ENCODE data around the gene TMEM63B. TPM values are rescaled to one million over a fixed set of nuclear protein-coding genes. Genes with fewer than 3 reads are reported as not detected.
A peak's percentile ranks its signal among the peaks of the same experiment; 100 is the strongest.

TMEM63B gene
- 10 to 100 TPM; 27.2 to 71.9 (median 43.7) TPM for total RNA-seq

DNA sequence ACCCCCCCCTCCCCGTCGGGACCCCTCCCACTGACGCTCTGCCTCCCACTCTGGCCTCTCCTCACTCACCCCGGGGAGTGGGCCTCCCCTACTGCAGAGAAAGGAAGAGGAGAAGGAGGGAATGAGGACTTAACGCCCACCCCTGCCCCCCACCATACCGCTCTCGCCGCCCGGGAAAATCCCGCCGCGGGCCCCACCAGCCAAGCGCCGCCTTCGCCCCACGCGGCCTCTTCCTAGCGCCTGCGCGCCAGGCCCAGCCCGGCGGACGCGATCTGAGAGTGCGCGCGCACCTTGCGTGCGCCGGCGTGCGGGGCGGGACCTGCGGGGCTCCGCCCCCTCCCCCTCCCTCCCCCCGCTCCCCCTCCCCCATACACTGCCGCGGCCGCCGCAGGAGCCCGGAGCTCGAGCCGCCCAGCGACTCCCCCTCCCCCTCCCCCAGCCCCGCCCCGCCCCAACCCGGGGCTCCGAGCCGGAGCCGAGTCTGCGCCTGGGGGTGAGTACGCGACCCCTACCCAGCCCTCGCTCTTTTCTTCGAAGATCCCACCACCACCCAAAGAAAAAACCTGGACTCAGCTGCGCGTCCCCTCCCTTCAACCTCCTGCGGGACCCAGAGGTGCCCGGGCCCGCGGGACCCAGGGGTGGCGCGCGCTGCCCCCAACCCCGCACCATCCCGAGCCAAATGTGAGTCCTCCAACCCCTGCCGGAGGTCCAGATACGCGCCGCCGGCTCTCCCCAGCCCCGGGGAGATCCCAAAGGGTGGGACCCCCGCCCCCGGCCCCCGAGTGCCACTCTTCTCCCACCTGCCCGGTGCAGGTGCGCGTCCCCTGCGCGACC lies at the start of gene TMEM63B, which contains the start of gene MRPL14:
TMEM63B (plus strand) TSS at position 369 of the 834 bp plus-strand sequence. CDS start 7,031 bp downstream, outside the sequence.
MRPL14 (minus strand) TSS at position 267 of the 834 bp plus-strand sequence. CDS start 10,841 bp downstream, outside the sequence.
- TF ChIP-seq POLR2A (IDR thresholded peaks at IDR 0.05), result peak; percentile 91 to 93
- TF ChIP-seq, protein P1, sequence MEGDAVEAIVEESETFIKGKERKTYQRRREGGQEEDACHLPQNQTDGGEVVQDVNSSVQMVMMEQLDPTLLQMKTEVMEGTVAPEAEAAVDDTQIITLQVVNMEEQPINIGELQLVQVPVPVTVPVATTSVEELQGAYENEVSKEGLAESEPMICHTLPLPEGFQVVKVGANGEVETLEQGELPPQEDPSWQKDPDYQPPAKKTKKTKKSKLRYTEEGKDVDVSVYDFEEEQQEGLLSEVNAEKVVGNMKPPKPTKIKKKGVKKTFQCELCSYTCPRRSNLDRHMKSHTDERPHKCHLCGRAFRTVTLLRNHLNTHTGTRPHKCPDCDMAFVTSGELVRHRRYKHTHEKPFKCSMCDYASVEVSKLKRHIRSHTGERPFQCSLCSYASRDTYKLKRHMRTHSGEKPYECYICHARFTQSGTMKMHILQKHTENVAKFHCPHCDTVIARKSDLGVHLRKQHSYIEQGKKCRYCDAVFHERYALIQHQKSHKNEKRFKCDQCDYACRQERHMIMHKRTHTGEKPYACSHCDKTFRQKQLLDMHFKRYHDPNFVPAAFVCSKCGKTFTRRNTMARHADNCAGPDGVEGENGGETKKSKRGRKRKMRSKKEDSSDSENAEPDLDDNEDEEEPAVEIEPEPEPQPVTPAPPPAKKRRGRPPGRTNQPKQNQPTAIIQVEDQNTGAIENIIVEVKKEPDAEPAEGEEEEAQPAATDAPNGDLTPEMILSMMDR (IDR thresholded peaks at IDR 0.05 in 4 of 5, conservative IDR thresholded peaks at IDR 0.05 in 1 of 5), result no peak
- Histone ChIP-seq H3K4me1 (peaks cover 52 to 59% of the 10 kb centered on the region in 2 donors), H3K4me3 (peak within 1 kb of the TSS; percentile 78 to 99 (median 94)), H3K36me3 (no peaks in the 10 kb centered on the region), H3K9me3 (no peaks in the 10 kb centered on the region), H3K27ac (peak within 1 kb of the TSS; percentile 97 to 100 (median 99)), H3K27me3 (no peaks in the 10 kb centered on the region)
- intact Hi-C loops (cut with DNase I; ENCODE audit: low total_unique reads) (loop anchor here (1.0 to 5.0 kb wide), 3 partner anchors 17 to 120 kb away; partner anchors contain the start of gene HSP90AB1), in situ Hi-C loops (cut with MboI; ENCODE audit: low sequenced_read_pairs in 4 of 4) (no loop called here)
- ATAC-seq, result peak; percentile 68 to 78
- DNase-seq, result peak; percentile 71 to 84

DNA sequence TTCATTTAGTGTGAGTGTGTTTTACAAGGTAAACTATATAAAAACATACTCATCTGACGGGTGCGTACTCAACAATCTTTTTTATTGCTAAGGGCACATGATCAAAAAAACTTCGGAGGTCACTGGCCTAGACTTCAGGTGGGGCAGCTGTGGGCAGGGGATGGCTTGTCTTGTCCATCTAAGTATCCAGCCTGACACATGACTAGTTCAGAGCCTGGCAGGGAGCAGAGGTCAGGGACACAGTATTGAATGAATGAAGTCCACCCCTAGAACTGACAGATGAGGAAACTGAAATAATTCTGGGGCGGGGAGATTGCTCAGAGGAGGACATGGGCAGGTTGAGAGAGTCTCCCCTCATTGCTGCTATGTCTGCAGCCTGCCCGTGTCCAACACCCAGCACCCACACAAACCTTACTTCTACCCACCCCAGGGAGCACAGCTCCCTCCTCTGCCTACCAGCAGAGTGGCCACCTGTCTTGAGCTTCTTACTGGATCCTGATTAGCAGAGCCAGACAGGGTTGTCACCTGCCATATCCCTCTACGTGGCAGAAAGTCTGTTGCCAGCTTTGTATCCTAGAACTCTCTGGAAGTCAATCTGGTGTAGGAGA lies 49.0 kb upstream of the TMEM63B start:
- TF ChIP-seq POLR2A (IDR thresholded peaks at IDR 0.05), result peak in 1 of 2 donors; percentile 20
- TF ChIP-seq, protein P1 (IDR thresholded peaks at IDR 0.05 in 4 of 5, conservative IDR thresholded peaks at IDR 0.05 in 1 of 5), result no peak
- Histone ChIP-seq H3K4me3 (no peak overlapping the region), H3K36me3 (no peaks in the 10 kb centered on the region), H3K4me1 (peaks cover 38 to 40% of the 10 kb centered on the region in 2 donors), H3K9me3 (no peaks in the 10 kb centered on the region), H3K27ac (peak overlapping the region; percentile 25 to 93 (median 60)), H3K27me3 (no peaks in the 10 kb centered on the region)
- intact Hi-C loops (cut with DNase I; ENCODE audit: low total_unique reads), result loop anchor here (1.0 to 5.0 kb wide), 3 partner anchors 261 to 471 kb away; no protein-coding TSS in a partner anchor
- no peak for DNase-seq
- ATAC-seq, result no peak
- in situ Hi-C loops (cut with MboI; ENCODE audit: low sequenced_read_pairs in 4 of 4), result loop anchor here (5.0 to 25.0 kb wide), 2 partner anchors 311 to 416 kb away; no protein-coding TSS in a partner anchor

DNA sequence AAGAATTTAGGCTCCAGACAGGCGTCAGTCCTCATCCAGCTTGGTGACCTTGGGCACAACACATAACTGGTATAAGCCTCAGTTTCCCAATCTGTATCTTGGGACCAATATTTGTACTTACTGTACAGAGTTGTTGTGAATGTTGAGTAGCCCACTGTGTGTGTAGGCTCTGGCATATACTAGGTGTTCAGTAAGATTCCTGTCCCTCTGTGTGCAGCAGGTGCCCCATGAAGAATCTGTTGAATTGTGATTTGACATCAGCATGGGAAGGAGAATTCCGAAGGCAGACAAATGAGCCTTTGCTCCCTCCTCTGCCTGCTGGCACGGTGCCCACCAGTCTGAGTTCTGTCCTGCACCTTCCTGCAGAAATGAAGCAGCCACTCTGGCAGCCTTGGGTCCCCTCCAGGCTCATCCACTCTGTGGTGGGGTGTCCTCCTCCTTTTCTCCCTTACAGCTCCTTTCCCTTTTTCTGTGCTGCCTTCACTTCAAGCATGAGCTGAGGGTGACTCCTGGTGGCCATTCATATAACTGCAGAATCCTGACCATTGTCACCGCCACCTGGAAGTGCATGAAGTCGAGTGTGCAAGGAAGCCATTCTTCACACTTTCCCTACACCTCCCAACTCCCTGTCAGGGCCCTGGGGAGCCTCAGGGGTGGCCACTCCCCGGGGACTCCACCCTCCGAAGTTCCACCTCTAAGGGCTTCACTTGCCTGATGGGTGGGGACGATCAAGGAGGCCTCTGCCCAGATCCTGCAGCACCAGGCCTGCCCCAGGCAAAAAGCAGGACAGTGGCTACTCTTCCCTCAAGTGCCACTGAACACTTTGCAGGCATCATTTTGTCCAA lies 48.3 kb upstream of the TMEM63B start:
- intact Hi-C loops (cut with DNase I; ENCODE audit: low total_unique reads) (loop anchor here (1.0 to 5.0 kb wide), 5 partner anchors 223 to 472 kb away; no protein-coding TSS in a partner anchor), in situ Hi-C loops (cut with MboI; ENCODE audit: low sequenced_read_pairs in 4 of 4) (loop anchor here (5.0 to 25.0 kb wide), 2 partner anchors 312 to 417 kb away; no protein-coding TSS in a partner anchor)
- Histone ChIP-seq H3K4me3 (no peak overlapping the region), H3K9me3 (no peaks in the 10 kb centered on the region), H3K36me3 (no peaks in the 10 kb centered on the region), H3K4me1 (peaks cover 38 to 40% of the 10 kb centered on the region in 2 donors), H3K27ac (peak overlapping the region; percentile 31 to 93 (median 60)), H3K27me3 (no peaks in the 10 kb centered on the region)
- TF ChIP-seq, protein P1 (IDR thresholded peaks at IDR 0.05 in 4 of 5, conservative IDR thresholded peaks at IDR 0.05 in 1 of 5), result peak; percentile 93 to 96 (median 95)
- no peak for TF ChIP-seq POLR2A (IDR thresholded peaks at IDR 0.05)
- ATAC-seq, result peak; percentile 45 to 54
- DNase-seq, result peak in 1 of 2 donors; percentile 77

DNA sequence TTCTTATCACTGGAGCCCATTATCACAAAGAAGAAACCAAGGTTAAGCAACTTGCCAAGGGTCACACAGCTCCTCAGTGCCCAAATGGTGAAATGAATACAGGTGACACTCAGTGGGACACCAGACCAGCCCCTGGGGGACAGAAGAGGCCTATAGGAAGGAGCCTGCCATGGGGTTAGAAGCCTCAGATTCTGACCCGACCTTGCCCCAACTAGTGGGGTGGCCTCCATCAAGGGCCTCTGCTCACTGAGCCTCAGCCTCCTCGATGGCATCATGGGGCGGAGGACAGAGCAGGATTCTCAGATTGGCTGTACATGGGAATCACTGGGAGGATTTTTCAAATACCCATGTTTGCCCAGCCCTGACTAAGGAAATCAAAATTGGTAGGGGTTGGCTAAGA lies 47.7 kb upstream of the TMEM63B start:
- H3K9me3 ChIP-seq, result no peaks in the 10 kb centered on the region
- peaks cover 37 to 38% of the 10 kb centered on the region in 2 donors for H3K4me1 ChIP-seq
- DNase-seq (no peak), ATAC-seq (no peak)
- H3K4me3 ChIP-seq, result no peak overlapping the region
- in situ Hi-C loops (cut with MboI; ENCODE audit: low sequenced_read_pairs in 4 of 4) (loop anchor here (5.0 to 25.0 kb wide), 3 partner anchors 312 to 475 kb away; no protein-coding TSS in a partner anchor), intact Hi-C loops (cut with DNase I; ENCODE audit: low total_unique reads) (loop anchor here (1.0 to 5.0 kb wide), 4 partner anchors 223 to 472 kb away; no protein-coding TSS in a partner anchor)
- TF ChIP-seq POLR2A (IDR thresholded peaks at IDR 0.05), result no peak
- TF ChIP-seq, protein P1 (IDR thresholded peaks at IDR 0.05 in 4 of 5, conservative IDR thresholded peaks at IDR 0.05 in 1 of 5), result no peak
- no peaks in the 10 kb centered on the region for H3K27me3 ChIP-seq
- peak overlapping the region in 3 of 4 donors; percentile 31 to 93 (median 54) for H3K27ac ChIP-seq
- no peaks in the 10 kb centered on the region for H3K36me3 ChIP-seq

Measured in gastrocnemius medialis (tissue), 4 donors.